Kidney epithelial cell (primary cell): ENCODE results near the gene HDAC9. TPM values are rescaled to one million over a fixed set of nuclear protein-coding genes. Genes with fewer than 3 reads are reported as not detected.

Source experiments
- DNase-seq: peaks from one replicate; pipeline ENCODE4 v3.0.0-alpha.2; 2010; ENCODE audit warnings: low read depth
- H3K27me3 ChIP-seq: 2 replicates; pipeline ENCODE4 v1.6.0; 2011; ENCODE audit warnings: low read length; ENCODE audit not compliant: control insufficient read depth, insufficient read depth
- H3K36me3 ChIP-seq: 2 replicates; pipeline ENCODE4 v1.5.1; 2011; ENCODE audit warnings: low read length; ENCODE audit not compliant: control insufficient read depth, insufficient read depth
- H3K4me3 ChIP-seq: 2 replicates; pipeline ENCODE4 v1.5.1; 2011; ENCODE audit warnings: low read depth, mild to moderate bottlenecking, control low read depth, low read length
- CTCF ChIP-seq: IDR thresholded peaks from 2 replicates; pipeline ENCODE4 v1.5.1; 2011; ENCODE audit warnings: mild to moderate bottlenecking, moderate library complexity, low read length, control low read depth, inconsistent platforms; ENCODE audit not compliant: insufficient read depth, poor library complexity, severe bottlenecking
- total RNA-seq: library from RNA; depleted of rRNA; stranded (reverse); fragments of >200 nt; gene quantifications from 2 replicates; pipeline ENCODE4 v1.2.3, GENCODE V29; 2015

The HDAC9 gene
- total RNA-seq, 1 donor from 2014 or later = 84.5 TPM

GRCh38 chr7:18458830-18459229, 36.7 kb upstream of the HDAC9 start:
- Histone ChIP-seq H3K4me3 (no peak overlapping the region), H3K27me3 (no peaks in the 10 kb centered on the region), H3K36me3 (no peaks in the 10 kb centered on the region)
- TF ChIP-seq CTCF = no peak
- DNase-seq = peak; percentile 83

- Histone ChIP-seq H3K36me3 (no peaks in the 10 kb centered on the region), H3K27me3 (no peaks in the 10 kb centered on the region), H3K4me3 (no peak overlapping the region)
- TF ChIP-seq CTCF = no peak
- DNase-seq = no peak
These were observed 35.9 kb upstream of the HDAC9 start for GRCh38 chr7:18459484-18460245.

GRCh38 chr7:18461785-18462467, 33.6 kb upstream of the HDAC9 start:
- Histone ChIP-seq H3K36me3 (no peaks in the 10 kb centered on the region), H3K27me3 (no peaks in the 10 kb centered on the region), H3K4me3 (no peak overlapping the region)
- DNase-seq = no peak
- TF ChIP-seq CTCF = no peak

DNA sequence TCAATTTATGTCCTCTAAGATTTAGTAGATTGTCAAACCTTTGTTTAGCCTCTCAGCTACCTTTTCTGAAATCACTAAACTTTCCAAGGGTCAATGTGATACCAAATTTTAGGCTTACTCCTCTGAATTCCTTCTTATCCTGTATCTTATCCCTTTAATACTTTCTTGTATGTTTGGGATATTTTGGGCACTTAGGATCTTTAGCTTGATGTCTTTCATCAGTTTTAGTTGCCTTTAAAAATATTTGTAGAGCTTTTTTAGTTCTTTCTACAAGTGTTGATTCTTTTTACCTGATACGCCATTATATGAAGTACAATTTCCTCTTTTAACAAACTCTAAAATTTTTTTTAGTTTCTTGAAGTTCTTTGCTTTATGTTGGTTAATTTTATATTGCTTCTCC, 30.7 kb upstream of the HDAC9 start:
- no peak for DNase-seq
- TF ChIP-seq CTCF = no peak
- H3K36me3 ChIP-seq = no peaks in the 10 kb centered on the region
- H3K27me3 ChIP-seq = no peaks in the 10 kb centered on the region
- no peak overlapping the region for H3K4me3 ChIP-seq

DNA sequence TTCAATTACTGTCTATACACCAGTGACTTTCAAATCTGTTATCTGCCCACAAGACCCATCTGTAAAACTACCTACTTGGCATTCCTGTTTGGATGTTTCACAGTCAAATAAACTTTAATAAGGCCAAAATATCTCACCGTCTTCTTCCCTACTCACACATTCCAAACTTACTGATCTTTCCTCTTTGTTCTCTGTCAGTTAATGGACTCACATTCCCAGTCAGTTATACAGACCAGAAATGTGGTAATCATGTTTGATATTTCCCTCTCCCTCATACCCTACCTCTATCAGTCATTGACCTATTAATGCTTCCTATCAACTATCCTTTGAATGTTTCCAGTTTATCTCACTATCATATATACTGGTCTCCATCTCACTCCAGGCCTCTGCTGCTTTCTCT, 28.5 kb upstream of the HDAC9 start:
- no peak for TF ChIP-seq CTCF
- Histone ChIP-seq H3K4me3 (no peak overlapping the region), H3K27me3 (no peaks in the 10 kb centered on the region), H3K36me3 (no peaks in the 10 kb centered on the region)
- no peak for DNase-seq
